ENCODE measurements around the gene MAEA.
A peak's percentile ranks its signal among the peaks of the same experiment; 100 is the strongest.

DNA sequence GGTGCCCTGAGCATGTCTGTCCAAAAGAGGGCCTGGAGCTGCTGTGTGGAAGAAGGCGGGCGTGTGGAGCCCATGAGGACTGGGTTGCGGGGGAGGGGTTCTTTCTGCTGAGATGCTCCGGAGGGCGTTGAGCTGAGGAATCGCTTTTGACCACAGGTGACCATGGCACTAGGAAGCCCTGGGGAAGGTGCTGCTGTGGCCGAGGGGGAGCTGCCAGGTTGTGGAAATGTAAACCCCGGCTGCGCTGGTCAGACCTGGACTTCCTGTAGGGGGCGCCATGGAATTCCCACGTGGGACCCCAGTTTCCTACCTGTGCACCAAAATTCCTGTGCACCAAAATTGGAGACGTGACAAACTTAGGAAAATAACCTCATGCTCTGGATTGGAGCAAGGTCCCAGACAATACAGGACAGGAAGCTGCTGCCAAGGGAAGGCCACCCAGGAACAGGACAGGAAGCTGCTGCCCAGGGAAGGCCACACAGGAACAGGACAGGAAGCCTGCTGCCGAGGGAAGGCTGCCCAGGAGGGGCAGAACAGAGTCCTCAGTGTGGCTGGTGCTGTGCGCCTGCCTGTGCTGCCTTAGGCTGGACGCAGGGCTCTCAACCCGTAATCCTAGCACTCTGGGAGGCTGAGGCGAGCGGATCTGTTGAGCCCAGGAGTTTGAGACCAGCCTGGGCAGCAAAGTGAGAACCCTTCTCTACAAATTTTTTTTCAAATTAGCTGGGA, 29.0 kb downstream of the MAEA start:
- TF ChIP-seq, protein P1, sequence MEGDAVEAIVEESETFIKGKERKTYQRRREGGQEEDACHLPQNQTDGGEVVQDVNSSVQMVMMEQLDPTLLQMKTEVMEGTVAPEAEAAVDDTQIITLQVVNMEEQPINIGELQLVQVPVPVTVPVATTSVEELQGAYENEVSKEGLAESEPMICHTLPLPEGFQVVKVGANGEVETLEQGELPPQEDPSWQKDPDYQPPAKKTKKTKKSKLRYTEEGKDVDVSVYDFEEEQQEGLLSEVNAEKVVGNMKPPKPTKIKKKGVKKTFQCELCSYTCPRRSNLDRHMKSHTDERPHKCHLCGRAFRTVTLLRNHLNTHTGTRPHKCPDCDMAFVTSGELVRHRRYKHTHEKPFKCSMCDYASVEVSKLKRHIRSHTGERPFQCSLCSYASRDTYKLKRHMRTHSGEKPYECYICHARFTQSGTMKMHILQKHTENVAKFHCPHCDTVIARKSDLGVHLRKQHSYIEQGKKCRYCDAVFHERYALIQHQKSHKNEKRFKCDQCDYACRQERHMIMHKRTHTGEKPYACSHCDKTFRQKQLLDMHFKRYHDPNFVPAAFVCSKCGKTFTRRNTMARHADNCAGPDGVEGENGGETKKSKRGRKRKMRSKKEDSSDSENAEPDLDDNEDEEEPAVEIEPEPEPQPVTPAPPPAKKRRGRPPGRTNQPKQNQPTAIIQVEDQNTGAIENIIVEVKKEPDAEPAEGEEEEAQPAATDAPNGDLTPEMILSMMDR (conservative IDR thresholded peaks at IDR 0.05; ENCODE audit: low read depth in 2 of 2), result peak; percentile 63 to 71
- TF ChIP-seq EZH2 (IDR thresholded peaks at IDR 0.05; ENCODE audit: low read depth, unreplicated experiment) (no peak), CREB1 (CRISPR knock-in tag; IDR thresholded peaks at IDR 0.05; ENCODE audit: low read depth) (no peak), NANOG (IDR thresholded peaks at IDR 0.05; ENCODE audit: borderline replicate concordance) (no peak), POLR2AphosphoS5 (IDR thresholded peaks at IDR 0.05; ENCODE audit: low read depth) (no peak), EZH2phosphoT487 (IDR thresholded peaks at IDR 0.05; ENCODE audit: unreplicated experiment) (no peak), JUNB (IDR thresholded peaks at IDR 0.05; ENCODE audit: unreplicated experiment) (no peak)
- TF ChIP-seq, protein P2, sequence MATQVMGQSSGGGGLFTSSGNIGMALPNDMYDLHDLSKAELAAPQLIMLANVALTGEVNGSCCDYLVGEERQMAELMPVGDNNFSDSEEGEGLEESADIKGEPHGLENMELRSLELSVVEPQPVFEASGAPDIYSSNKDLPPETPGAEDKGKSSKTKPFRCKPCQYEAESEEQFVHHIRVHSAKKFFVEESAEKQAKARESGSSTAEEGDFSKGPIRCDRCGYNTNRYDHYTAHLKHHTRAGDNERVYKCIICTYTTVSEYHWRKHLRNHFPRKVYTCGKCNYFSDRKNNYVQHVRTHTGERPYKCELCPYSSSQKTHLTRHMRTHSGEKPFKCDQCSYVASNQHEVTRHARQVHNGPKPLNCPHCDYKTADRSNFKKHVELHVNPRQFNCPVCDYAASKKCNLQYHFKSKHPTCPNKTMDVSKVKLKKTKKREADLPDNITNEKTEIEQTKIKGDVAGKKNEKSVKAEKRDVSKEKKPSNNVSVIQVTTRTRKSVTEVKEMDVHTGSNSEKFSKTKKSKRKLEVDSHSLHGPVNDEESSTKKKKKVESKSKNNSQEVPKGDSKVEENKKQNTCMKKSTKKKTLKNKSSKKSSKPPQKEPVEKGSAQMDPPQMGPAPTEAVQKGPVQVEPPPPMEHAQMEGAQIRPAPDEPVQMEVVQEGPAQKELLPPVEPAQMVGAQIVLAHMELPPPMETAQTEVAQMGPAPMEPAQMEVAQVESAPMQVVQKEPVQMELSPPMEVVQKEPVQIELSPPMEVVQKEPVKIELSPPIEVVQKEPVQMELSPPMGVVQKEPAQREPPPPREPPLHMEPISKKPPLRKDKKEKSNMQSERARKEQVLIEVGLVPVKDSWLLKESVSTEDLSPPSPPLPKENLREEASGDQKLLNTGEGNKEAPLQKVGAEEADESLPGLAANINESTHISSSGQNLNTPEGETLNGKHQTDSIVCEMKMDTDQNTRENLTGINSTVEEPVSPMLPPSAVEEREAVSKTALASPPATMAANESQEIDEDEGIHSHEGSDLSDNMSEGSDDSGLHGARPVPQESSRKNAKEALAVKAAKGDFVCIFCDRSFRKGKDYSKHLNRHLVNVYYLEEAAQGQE (IDR thresholded peaks at IDR 0.05; ENCODE audit: unreplicated experiment), result no peak
- TF ChIP-seq, protein P3, sequence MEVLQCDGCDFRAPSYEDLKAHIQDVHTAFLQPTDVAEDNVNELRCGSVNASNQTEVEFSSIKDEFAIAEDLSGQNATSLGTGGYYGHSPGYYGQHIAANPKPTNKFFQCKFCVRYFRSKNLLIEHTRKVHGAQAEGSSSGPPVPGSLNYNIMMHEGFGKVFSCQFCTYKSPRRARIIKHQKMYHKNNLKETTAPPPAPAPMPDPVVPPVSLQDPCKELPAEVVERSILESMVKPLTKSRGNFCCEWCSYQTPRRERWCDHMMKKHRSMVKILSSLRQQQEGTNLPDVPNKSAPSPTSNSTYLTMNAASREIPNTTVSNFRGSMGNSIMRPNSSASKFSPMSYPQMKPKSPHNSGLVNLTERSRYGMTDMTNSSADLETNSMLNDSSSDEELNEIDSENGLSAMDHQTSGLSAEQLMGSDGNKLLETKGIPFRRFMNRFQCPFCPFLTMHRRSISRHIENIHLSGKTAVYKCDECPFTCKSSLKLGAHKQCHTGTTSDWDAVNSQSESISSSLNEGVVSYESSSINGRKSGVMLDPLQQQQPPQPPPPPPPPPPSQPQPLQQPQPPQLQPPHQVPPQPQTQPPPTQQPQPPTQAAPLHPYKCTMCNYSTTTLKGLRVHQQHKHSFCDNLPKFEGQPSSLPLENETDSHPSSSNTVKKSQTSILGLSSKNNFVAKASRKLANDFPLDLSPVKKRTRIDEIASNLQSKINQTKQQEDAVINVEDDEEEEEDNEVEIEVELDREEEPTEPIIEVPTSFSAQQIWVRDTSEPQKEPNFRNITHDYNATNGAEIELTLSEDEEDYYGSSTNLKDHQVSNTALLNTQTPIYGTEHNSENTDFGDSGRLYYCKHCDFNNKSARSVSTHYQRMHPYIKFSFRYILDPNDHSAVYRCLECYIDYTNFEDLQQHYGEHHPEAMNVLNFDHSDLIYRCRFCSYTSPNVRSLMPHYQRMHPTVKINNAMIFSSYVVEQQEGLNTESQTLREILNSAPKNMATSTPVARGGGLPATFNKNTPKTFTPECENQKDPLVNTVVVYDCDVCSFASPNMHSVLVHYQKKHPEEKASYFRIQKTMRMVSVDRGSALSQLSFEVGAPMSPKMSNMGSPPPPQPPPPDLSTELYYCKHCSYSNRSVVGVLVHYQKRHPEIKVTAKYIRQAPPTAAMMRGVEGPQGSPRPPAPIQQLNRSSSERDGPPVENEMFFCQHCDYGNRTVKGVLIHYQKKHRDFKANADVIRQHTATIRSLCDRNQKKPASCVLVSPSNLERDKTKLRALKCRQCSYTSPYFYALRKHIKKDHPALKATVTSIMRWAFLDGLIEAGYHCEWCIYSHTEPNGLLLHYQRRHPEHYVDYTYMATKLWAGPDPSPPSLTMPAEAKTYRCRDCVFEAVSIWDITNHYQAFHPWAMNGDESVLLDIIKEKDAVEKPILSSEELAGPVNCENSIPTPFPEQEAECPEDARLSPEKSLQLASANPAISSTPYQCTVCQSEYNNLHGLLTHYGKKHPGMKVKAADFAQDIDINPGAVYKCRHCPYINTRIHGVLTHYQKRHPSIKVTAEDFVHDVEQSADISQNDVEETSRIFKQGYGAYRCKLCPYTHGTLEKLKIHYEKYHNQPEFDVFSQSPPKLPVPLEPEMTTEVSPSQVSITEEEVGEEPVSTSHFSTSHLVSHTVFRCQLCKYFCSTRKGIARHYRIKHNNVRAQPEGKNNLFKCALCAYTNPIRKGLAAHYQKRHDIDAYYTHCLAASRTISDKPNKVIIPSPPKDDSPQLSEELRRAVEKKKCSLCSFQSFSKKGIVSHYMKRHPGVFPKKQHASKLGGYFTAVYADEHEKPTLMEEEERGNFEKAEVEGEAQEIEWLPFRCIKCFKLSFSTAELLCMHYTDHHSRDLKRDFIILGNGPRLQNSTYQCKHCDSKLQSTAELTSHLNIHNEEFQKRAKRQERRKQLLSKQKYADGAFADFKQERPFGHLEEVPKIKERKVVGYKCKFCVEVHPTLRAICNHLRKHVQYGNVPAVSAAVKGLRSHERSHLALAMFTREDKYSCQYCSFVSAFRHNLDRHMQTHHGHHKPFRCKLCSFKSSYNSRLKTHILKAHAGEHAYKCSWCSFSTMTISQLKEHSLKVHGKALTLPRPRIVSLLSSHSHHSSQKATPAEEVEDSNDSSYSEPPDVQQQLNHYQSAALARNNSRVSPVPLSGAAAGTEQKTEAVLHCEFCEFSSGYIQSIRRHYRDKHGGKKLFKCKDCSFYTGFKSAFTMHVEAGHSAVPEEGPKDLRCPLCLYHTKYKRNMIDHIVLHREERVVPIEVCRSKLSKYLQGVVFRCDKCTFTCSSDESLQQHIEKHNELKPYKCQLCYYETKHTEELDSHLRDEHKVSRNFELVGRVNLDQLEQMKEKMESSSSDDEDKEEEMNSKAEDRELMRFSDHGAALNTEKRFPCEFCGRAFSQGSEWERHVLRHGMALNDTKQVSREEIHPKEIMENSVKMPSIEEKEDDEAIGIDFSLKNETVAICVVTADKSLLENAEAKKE (CRISPR knock-in tag; IDR thresholded peaks at IDR 0.05), result no peak
